Peyer's patch (tissue), 4 donors: ENCODE measurements around the gene AP5S1. TPM values are rescaled to one million over a fixed set of nuclear protein-coding genes. Genes with fewer than 3 reads are reported as not detected.

Experiments used
- DNase-seq, 3 donors: peaks; one replicate each; pipeline ENCODE4 v3.0.0-alpha.2; 2017 to 2019
- H3K27ac ChIP-seq, 4 donors: fragments of 200-600 bp; sonication (generic); one replicate each; pipeline ENCODE4 v1.5.1; 2016 to 2019
- H3K27me3 ChIP-seq, 2 donors: fragments of 200-600 bp; sonication (generic); one replicate each; pipeline ENCODE4 v1.5.1; 2019
- H3K36me3 ChIP-seq, 3 donors: fragments of 200-600 bp; sonication (generic); one replicate each; pipeline ENCODE4 v1.5.1; 2016 to 2019
- H3K4me1 ChIP-seq, 4 donors: fragments of 200-600 bp; sonication (generic); one replicate each; pipeline ENCODE4 v1.5.1; 2016 to 2019
- H3K4me3 ChIP-seq, 4 donors: fragments of 200-600 bp; sonication (generic); 1 replicate in 3 of 4; 2 replicates in 1 of 4; pipeline ENCODE4 v1.5.1; 2016 to 2019; ENCODE audit warnings: mild to moderate bottlenecking in 1 of 4
- H3K9me3 ChIP-seq, 4 donors: fragments of 200-600 bp; sonication (generic); one replicate each; pipeline ENCODE4 v1.5.1; 2016 to 2019; ENCODE audit warnings: mild to moderate bottlenecking in 1 of 4
- CTCF ChIP-seq, 6 experiments: fragments of 450-650 bp in 4 of 6; fragments of 200-600 bp in 2 of 6; sonication (generic) in 1 of 6; IDR thresholded peaks; one replicate each; pipeline ENCODE4 v1.5.1; 2017 to 2019; ENCODE audit warnings: antibody characterized with exemption in 6 of 6, mild to moderate bottlenecking in 3 of 6, moderate library complexity in 1 of 6
- POLR2A ChIP-seq, 2 donors: fragments of 450-650 bp; IDR thresholded peaks; one replicate each; pipeline ENCODE4 v1.5.1; 2017; ENCODE audit warnings: antibody characterized with exemption in 2 of 2, mild to moderate bottlenecking in 2 of 2, moderate library complexity in 2 of 2
- total RNA-seq, 4 donors: library from RNA; depleted of rRNA; stranded (reverse); fragments of >200 nt; gene quantifications; one replicate each; pipeline ENCODE4 v1.1.0, GENCODE V29; 2016

Gene AP5S1
- total RNA-seq, 4 donors from 2014 or later = 11.6 to 26.4 (median 22.5) TPM

GRCh38 chr20:3795511-3796468 is 24.6 kb upstream of the AP5S1 start, which contains the start of gene CDC25B:
TSS of gene CDC25B (plus strand) at chr20:3796310. CDS start at chr20:3796532, 222 bp downstream.
- H3K27me3 ChIP-seq = no peaks in the 10 kb centered on the region
- peak; percentile 51 to 78 (median 70) for TF ChIP-seq CTCF (IDR thresholded peaks at IDR 0.05)
- peak; percentile 22 to 54 for TF ChIP-seq POLR2A (IDR thresholded peaks at IDR 0.05)
- DNase-seq = peak; percentile 95 to 98 (median 95)
- no peaks in the 10 kb centered on the region for H3K9me3 ChIP-seq
- H3K36me3 ChIP-seq = peaks cover 0 to 6% (median 0%) of the 10 kb centered on the region in 3 donors
- H3K4me1 ChIP-seq = peaks cover 16 to 43% (median 36%) of the 10 kb centered on the region in 4 donors
- H3K27ac ChIP-seq = peak within 1 kb of the TSS; percentile 96 to 97 (median 96)
- H3K4me3 ChIP-seq = peak within 1 kb of the TSS; percentile 52 to 85 (median 74)

GRCh38 chr20:3796477-3797225 is 23.7 kb upstream of the AP5S1 start:
- Histone ChIP-seq H3K4me1 (peaks cover 16 to 43% (median 36%) of the 10 kb centered on the region in 4 donors), H3K27ac (peak overlapping the region; percentile 96 to 97 (median 96)), H3K4me3 (peak overlapping the region; percentile 52 to 85 (median 74)), H3K36me3 (peaks cover 0 to 14% (median 0%) of the 10 kb centered on the region in 3 donors), H3K9me3 (no peaks in the 10 kb centered on the region), H3K27me3 (no peaks in the 10 kb centered on the region)
- TF ChIP-seq CTCF (IDR thresholded peaks at IDR 0.05) = no peak
- no peak for TF ChIP-seq POLR2A (IDR thresholded peaks at IDR 0.05)
- DNase-seq = no peak

- H3K27ac ChIP-seq = peak overlapping the region; percentile 96 to 97 (median 96)
- no peaks in the 10 kb centered on the region for H3K9me3 ChIP-seq
- peaks cover 16 to 43% (median 36%) of the 10 kb centered on the region in 4 donors for H3K4me1 ChIP-seq
- H3K36me3 ChIP-seq = peaks cover 0 to 20% (median 0%) of the 10 kb centered on the region in 3 donors
- no peak for DNase-seq
- no peaks in the 10 kb centered on the region for H3K27me3 ChIP-seq
- H3K4me3 ChIP-seq = peak overlapping the region in 3 of 4 donors; percentile 73 to 85 (median 76)
- no peak for TF ChIP-seq CTCF (IDR thresholded peaks at IDR 0.05)
- TF ChIP-seq POLR2A (IDR thresholded peaks at IDR 0.05) = no peak
Measured at GRCh38 chr20:3797226-3797545, 23.2 kb upstream of the AP5S1 start.

GRCh38 chr20:3797592-3798372 is 22.6 kb upstream of the AP5S1 start:
- TF ChIP-seq CTCF (IDR thresholded peaks at IDR 0.05) (no peak), POLR2A (IDR thresholded peaks at IDR 0.05) (peak in 1 of 2 donors; percentile 26)
- H3K9me3 ChIP-seq = no peaks in the 10 kb centered on the region
- peak in 1 of 3 donors; percentile 47 for DNase-seq
- peak overlapping the region; percentile 96 to 97 (median 96) for H3K27ac ChIP-seq
- H3K4me1 ChIP-seq = peaks cover 16 to 43% (median 36%) of the 10 kb centered on the region in 4 donors
- H3K36me3 ChIP-seq = peaks cover 0 to 26% (median 0%) of the 10 kb centered on the region in 3 donors
- H3K27me3 ChIP-seq = no peaks in the 10 kb centered on the region
- peak overlapping the region in 3 of 4 donors; percentile 73 to 85 (median 76) for H3K4me3 ChIP-seq

GRCh38 chr20:3798373-3798768 is 22.0 kb upstream of the AP5S1 start:
- DNase-seq = no peak
- H3K27ac ChIP-seq = peak overlapping the region; percentile 96 to 97 (median 96)
- no peaks in the 10 kb centered on the region for H3K9me3 ChIP-seq
- H3K4me1 ChIP-seq = peaks cover 16 to 43% (median 36%) of the 10 kb centered on the region in 4 donors
- no peaks in the 10 kb centered on the region for H3K27me3 ChIP-seq
- H3K4me3 ChIP-seq = peak overlapping the region in 1 of 4 donors; percentile 73
- peaks cover 0 to 32% (median 0%) of the 10 kb centered on the region in 3 donors for H3K36me3 ChIP-seq
- TF ChIP-seq POLR2A (IDR thresholded peaks at IDR 0.05) (no peak), CTCF (IDR thresholded peaks at IDR 0.05) (no peak)
